Progenitor cell of endocrine pancreas (in vitro differentiated cells): ENCODE results near the gene HSD3B7. TPM values are rescaled to one million over a fixed set of nuclear protein-coding genes. Genes with fewer than 3 reads are reported as not detected.

ENCODE experiments used
- DNase-seq: peaks from one replicate; pipeline ENCODE4 v3.0.0; 2021; ENCODE audit warnings: low spot score; ENCODE audit not compliant: unreplicated experiment
- H3K27ac Mint-ChIP-seq: 2 replicates; pipeline ENCODE4 v1.8.0; 2021; ENCODE audit warnings: mild to moderate bottlenecking, moderate library complexity, mixed read lengths
- H3K27me3 Mint-ChIP-seq: 2 replicates; pipeline ENCODE4 v1.8.0; 2021; ENCODE audit warnings: mixed read lengths
- H3K36me3 Mint-ChIP-seq: 2 replicates; pipeline ENCODE4 v1.8.0; 2022; ENCODE audit warnings: mixed read lengths; ENCODE audit not compliant: insufficient read depth
- H3K4me1 Mint-ChIP-seq: 2 replicates; pipeline ENCODE4 v1.8.0; 2021; ENCODE audit warnings: low read depth, mixed read lengths
- H3K4me3 Mint-ChIP-seq: 2 replicates; pipeline ENCODE4 v1.8.0; 2021; ENCODE audit warnings: low read depth, mild to moderate bottlenecking, moderate library complexity, mixed read lengths
- H3K9me3 Mint-ChIP-seq: 2 replicates; pipeline ENCODE4 v1.8.0; 2021; ENCODE audit warnings: low read depth, mixed read lengths
- total RNA-seq: library from RNA; stranded (reverse); gene quantifications from 2 replicates; pipeline ENCODE4 v1.2.1, GENCODE V29; 2021
- TF ChIP-seq, protein P1 (sequence below): fragments of 200-600 bp; sonication (generic); IDR thresholded peaks from one replicate; pipeline ENCODE4 v1.5.0; 2021; ENCODE audit warnings: antibody characterized with exemption, mild to moderate bottlenecking; ENCODE audit not compliant: unreplicated experiment

The HSD3B7 gene
- total RNA-seq, 1 donor from 2014 or later = 5.5 TPM

DNA sequence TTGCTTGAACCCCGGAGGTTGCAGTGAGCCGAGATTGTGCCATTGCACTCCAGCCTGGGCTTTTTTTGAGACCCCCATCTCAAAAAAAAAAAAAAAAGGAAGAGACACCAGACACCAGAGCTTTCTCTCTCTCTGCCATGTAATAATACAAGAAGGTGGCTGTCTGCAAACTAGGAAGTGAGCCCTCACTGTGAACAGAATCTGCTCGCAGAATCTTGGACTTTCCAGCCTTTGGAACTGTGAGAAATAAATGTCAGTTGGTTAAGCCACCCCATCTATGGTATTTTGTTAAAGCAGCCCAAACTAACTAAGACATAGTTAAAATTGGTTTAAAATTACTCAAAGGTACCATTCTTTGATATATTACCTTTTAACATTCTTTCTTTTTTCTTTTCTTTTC, 35.5 kb downstream of the HSD3B7 start:
- DNase-seq = no peak
- no peak overlapping the region for H3K4me3 Mint-ChIP-seq
- H3K9me3 Mint-ChIP-seq = no peaks in the 10 kb centered on the region
- H3K4me1 Mint-ChIP-seq = no peaks in the 10 kb centered on the region
- TF ChIP-seq, protein P1, sequence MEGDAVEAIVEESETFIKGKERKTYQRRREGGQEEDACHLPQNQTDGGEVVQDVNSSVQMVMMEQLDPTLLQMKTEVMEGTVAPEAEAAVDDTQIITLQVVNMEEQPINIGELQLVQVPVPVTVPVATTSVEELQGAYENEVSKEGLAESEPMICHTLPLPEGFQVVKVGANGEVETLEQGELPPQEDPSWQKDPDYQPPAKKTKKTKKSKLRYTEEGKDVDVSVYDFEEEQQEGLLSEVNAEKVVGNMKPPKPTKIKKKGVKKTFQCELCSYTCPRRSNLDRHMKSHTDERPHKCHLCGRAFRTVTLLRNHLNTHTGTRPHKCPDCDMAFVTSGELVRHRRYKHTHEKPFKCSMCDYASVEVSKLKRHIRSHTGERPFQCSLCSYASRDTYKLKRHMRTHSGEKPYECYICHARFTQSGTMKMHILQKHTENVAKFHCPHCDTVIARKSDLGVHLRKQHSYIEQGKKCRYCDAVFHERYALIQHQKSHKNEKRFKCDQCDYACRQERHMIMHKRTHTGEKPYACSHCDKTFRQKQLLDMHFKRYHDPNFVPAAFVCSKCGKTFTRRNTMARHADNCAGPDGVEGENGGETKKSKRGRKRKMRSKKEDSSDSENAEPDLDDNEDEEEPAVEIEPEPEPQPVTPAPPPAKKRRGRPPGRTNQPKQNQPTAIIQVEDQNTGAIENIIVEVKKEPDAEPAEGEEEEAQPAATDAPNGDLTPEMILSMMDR = no peak
- H3K36me3 Mint-ChIP-seq = no peaks in the 10 kb centered on the region
- H3K27ac Mint-ChIP-seq = no peak overlapping the region
- H3K27me3 Mint-ChIP-seq = peaks cover 5% of the 10 kb centered on the region

- H3K27ac Mint-ChIP-seq = no peak overlapping the region
- peaks cover 3% of the 10 kb centered on the region for H3K27me3 Mint-ChIP-seq
- TF ChIP-seq, protein P1 = no peak
- no peak for DNase-seq
- no peaks in the 10 kb centered on the region for H3K9me3 Mint-ChIP-seq
- H3K4me1 Mint-ChIP-seq = no peaks in the 10 kb centered on the region
- H3K4me3 Mint-ChIP-seq = no peak overlapping the region
- H3K36me3 Mint-ChIP-seq = no peaks in the 10 kb centered on the region
Observed at GRCh38 chr16:31022544-31023251, 37.7 kb downstream of the HSD3B7 start.

DNA sequence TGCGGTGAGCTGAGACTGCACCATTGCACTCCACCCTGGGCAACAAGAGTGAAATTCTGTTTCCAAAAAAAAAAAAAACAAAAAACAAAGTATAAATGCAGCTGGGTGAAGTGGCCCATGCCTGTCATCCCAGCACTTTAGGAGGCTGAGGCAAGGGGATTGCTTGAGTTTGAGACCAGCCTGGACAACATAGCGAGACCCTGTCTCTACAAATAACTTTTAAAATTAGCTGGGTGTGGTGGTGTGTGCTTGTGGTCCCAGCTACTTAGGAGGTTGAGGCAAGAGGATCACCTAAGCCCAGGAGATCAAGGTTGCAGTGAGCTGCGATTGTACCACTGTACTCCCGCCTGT, 38.2 kb downstream of the HSD3B7 start:
- TF ChIP-seq, protein P1 = no peak
- H3K27ac Mint-ChIP-seq = no peak overlapping the region
- peaks cover under 1% of the 10 kb centered on the region for H3K27me3 Mint-ChIP-seq
- H3K4me1 Mint-ChIP-seq = no peaks in the 10 kb centered on the region
- no peaks in the 10 kb centered on the region for H3K36me3 Mint-ChIP-seq
- DNase-seq = no peak
- H3K9me3 Mint-ChIP-seq = no peaks in the 10 kb centered on the region
- H3K4me3 Mint-ChIP-seq = no peak overlapping the region

DNA sequence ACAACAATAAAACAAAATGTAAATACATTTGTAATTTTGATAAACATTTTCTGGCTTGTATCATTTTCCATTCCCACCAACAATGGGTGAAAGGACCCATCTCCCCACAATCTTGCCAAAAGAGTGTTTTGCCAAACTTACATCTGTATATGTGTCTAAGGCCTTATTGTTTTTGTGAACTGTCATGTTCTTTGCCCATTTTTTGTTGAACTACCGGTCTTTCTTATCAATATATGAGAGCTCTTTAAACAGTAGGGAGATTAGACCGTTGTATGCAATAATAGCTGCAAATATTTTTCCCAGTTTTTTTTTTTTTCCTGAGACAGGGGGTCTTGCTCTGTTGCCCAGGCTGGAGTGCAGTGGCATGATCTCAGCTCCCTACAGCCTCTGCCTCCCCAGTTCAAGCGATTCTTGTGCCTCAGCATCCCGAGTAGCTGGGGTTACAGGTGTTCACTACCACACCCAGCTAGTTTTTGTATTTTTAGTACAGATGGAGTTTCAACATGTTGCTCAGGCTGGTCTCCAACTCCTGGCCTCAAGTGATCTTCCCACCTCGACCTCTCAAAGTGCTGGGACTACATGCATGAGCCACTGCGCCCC, 38.7 kb downstream of the HSD3B7 start:
- Mint-ChIP-seq H3K4me3 (no peak overlapping the region), H3K36me3 (no peaks in the 10 kb centered on the region), H3K9me3 (no peaks in the 10 kb centered on the region), H3K27ac (no peak overlapping the region), H3K27me3 (no peaks in the 10 kb centered on the region), H3K4me1 (no peaks in the 10 kb centered on the region)
- TF ChIP-seq, protein P1 = no peak
- DNase-seq = no peak

DNA sequence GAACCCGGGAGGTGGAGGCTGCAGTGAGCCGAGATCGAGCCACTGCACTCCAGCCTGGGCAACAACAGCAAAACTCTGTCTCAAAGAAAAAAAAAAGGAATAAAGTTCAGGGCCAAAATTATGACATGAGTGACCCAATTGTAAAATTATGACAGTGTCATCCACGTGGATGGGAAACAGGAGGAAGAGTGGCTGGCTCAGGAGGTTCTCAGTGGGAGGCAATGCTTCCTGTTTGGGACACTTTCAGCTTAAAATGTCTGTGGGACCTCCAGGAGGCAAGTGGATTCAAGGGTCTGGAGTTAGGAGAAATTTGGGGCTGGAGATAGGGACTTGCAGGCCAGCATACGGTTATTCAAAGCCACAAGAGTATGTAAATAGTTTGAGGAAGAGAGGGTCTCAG, 40.3 kb downstream of the HSD3B7 start:
- H3K27me3 Mint-ChIP-seq = no peaks in the 10 kb centered on the region
- no peak overlapping the region for H3K4me3 Mint-ChIP-seq
- H3K27ac Mint-ChIP-seq = no peak overlapping the region
- TF ChIP-seq, protein P1 = no peak
- H3K36me3 Mint-ChIP-seq = no peaks in the 10 kb centered on the region
- DNase-seq = no peak
- no peaks in the 10 kb centered on the region for H3K4me1 Mint-ChIP-seq
- no peaks in the 10 kb centered on the region for H3K9me3 Mint-ChIP-seq
